ENCODE results near the gene CHGA.

CHGA gene

GRCh38 chr14:92944976-92945375, 22.0 kb downstream of the CHGA start:
- no peak for DNase-seq (ENCODE audit: low read depth)

GRCh38 chr14:92945544-92945943, 22.6 kb downstream of the CHGA start:
- DNase-seq (ENCODE audit: low read depth) = no peak

- DNase-seq (ENCODE audit: low read depth) = no peak
Observed at GRCh38 chr14:92945959-92946846, 23.3 kb downstream of the CHGA start.

GRCh38 chr14:92946847-92947545, 24.0 kb downstream of the CHGA start:
- no peak for DNase-seq (ENCODE audit: low read depth)

- no peak for DNase-seq (ENCODE audit: low read depth)
Observed at GRCh38 chr14:92948647-92949046, 25.7 kb downstream of the CHGA start.

- no peak for DNase-seq (ENCODE audit: low read depth)
Observed at GRCh38 chr14:92949496-92950192, 26.7 kb downstream of the CHGA start.

- DNase-seq (ENCODE audit: low read depth) = no peak
Observed at GRCh38 chr14:92950193-92950540, 27.2 kb downstream of the CHGA start.

GRCh38 chr14:92950773-92951172, 27.8 kb downstream of the CHGA start:
- no peak for DNase-seq (ENCODE audit: low read depth)

GRCh38 chr14:92951261-92951660, 28.3 kb downstream of the CHGA start:
- no peak for DNase-seq (ENCODE audit: low read depth)

- peak; percentile 73 for DNase-seq (ENCODE audit: low read depth)
Observed at GRCh38 chr14:92951912-92952471, 29.0 kb downstream of the CHGA start.

GRCh38 chr14:92952481-92953298, 29.7 kb downstream of the CHGA start:
- DNase-seq (ENCODE audit: low read depth) = no peak

GRCh38 chr14:92953526-92953925, 30.6 kb downstream of the CHGA start:
- DNase-seq (ENCODE audit: low read depth) = no peak

- DNase-seq (ENCODE audit: low read depth) = no peak
Observed at GRCh38 chr14:92954933-92955332, 32.0 kb downstream of the CHGA start.

GRCh38 chr14:92955381-92955780, 32.4 kb downstream of the CHGA start:
- DNase-seq (ENCODE audit: low read depth) = no peak

GRCh38 chr14:92956961-92957360, 34.0 kb downstream of the CHGA start:
- no peak for DNase-seq (ENCODE audit: low read depth)

- no peak for DNase-seq (ENCODE audit: low read depth)
Observed at GRCh38 chr14:92958373-92959188, 35.6 kb downstream of the CHGA start.

- DNase-seq (ENCODE audit: low read depth) = no peak
Observed at GRCh38 chr14:92959189-92959531, 36.2 kb downstream of the CHGA start.

- DNase-seq (ENCODE audit: low read depth) = no peak
Observed at GRCh38 chr14:92959761-92960680, 37.1 kb downstream of the CHGA start.

GRCh38 chr14:92960706-92961566, 38.0 kb downstream of the CHGA start:
- DNase-seq (ENCODE audit: low read depth) = no peak

Data from stimulated activated CD8-positive, alpha-beta memory T cell treated with anti-CD3 and anti-CD28 coated beads, Interleukin-7, amount 100 ng/mL, for 24 hours (primary cell).